Activated naive CD8-positive, alpha-beta T cell (primary cell): Measurements from ENCODE around the gene NCL.
A peak's percentile ranks its signal among the peaks of the same experiment; 100 is the strongest.
"Not testable (repeated sequence)": the region's sequence is repeated elsewhere in the genome, so short reads cannot be mapped to it uniquely, and the experiment has no call there.

Experiments used
- H3K27ac Mint-ChIP-seq: one replicate; pipeline ENCODE4 v1.8.0; 2021; ENCODE audit warnings: mixed read lengths
- H3K27me3 Mint-ChIP-seq: one replicate; pipeline ENCODE4 v1.8.0; 2021; ENCODE audit warnings: mixed read lengths
- H3K36me3 Mint-ChIP-seq: one replicate; pipeline ENCODE4 v1.8.0; 2021; ENCODE audit warnings: mixed read lengths
- H3K4me1 Mint-ChIP-seq: one replicate; pipeline ENCODE4 v1.8.0; 2021; ENCODE audit warnings: low read depth, mixed read lengths
- H3K4me3 Mint-ChIP-seq: one replicate; pipeline ENCODE4 v1.8.0; 2021; ENCODE audit warnings: mild to moderate bottlenecking, mixed read lengths
- H3K9me3 Mint-ChIP-seq: one replicate; pipeline ENCODE4 v1.8.0; 2021; ENCODE audit warnings: low read depth, mixed read lengths

NCL gene

DNA sequence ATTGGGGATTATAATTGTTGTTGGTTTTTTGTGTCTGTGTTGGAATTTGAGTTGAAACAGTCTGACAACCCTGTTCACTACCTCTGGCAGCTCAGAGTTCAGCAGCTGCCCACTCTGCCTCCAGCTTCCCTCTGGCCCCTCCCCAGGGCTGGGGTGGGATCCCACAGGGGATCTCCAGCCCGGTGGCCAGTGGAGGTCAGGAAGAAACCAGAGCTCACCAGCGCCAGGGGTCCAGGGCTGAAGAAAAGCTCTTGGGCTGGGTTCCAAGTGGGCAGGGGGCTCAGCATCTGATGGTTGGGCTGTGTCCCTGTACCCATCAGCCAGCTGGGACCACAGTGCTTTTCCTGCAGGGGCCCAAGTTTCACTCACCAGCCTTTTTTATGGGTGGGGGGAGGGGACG lies 16.5 kb upstream of the NCL start:
- H3K4me1 Mint-ChIP-seq = peaks cover 8% of the 10 kb centered on the region
- no peaks in the 10 kb centered on the region for H3K27me3 Mint-ChIP-seq

DNA sequence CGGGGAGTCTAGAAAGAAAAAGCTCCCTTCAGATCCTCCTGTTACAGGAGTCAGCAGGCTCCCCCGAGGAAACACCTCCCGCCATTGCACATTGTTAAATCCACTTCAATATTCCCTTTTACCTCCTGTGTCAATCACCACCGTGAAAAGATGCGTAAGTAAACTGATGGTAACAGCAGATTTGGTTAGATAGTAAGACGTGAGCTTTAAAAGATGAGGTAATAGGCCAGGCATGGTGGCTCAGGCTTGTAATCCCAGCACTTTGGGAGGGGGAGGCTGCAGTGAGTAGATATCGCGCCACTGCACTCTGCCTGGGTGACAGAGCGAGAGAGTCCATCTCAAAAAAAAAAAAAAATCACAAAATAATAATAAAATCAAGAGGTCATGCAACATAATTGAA lies 15.2 kb upstream of the NCL start:
- H3K27ac Mint-ChIP-seq = no peak overlapping the region
- H3K27me3 Mint-ChIP-seq = no peaks in the 10 kb centered on the region
- no peak overlapping the region for H3K4me3 Mint-ChIP-seq
- H3K9me3 Mint-ChIP-seq = no peaks in the 10 kb centered on the region
- no peaks in the 10 kb centered on the region for H3K36me3 Mint-ChIP-seq
- H3K4me1 Mint-ChIP-seq = peaks cover 8% of the 10 kb centered on the region

More for the DNA sequence above, 16.5 kb upstream of the NCL start:
- no peaks in the 10 kb centered on the region for H3K9me3 Mint-ChIP-seq
- no peaks in the 10 kb centered on the region for H3K36me3 Mint-ChIP-seq
- H3K4me3 Mint-ChIP-seq = no peak overlapping the region
- no peak overlapping the region for H3K27ac Mint-ChIP-seq

DNA sequence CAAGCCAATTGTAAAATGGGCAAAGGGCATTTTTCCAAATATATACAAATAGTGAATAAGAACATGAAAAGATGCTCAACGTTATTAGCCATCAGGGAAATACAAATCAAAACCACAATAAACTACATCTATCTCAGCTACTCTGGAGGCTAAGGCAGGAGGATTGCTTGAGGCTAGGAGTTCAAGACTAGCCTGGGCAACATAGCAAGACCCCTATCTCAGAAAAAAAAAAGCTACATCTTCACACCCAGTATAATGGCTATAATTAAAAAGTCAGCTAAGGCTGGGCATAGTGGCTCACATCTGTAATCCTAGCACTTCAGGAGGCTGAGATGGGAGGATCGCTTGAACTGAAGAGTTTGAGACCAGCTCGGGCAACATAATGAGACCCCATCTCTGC lies 12.6 kb upstream of the NCL start:
- no peak overlapping the region for H3K4me3 Mint-ChIP-seq
- H3K4me1 Mint-ChIP-seq = peaks cover 3% of the 10 kb centered on the region
- peaks cover 2% of the 10 kb centered on the region for H3K36me3 Mint-ChIP-seq
- no peaks in the 10 kb centered on the region for H3K27me3 Mint-ChIP-seq
- H3K9me3 Mint-ChIP-seq = no peaks in the 10 kb centered on the region
- H3K27ac Mint-ChIP-seq = no peak overlapping the region

DNA sequence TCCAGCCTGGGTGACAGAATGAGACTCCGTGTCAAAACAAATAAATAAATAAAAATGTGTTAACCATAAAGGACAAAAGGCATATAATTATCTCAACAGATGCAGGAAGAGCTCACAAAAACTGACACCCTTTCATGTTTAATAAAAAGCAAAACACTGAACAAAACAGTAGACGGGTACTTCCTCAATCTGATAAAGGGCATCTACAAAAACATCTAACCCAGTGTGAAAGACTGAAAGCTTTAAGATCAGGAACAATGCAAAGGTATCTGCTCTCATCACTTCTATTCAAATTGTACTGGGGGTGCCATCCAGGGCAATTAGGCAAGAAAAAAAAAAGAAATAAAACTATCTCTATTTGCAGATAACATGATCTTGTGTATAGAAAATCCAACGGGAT lies 11.7 kb upstream of the NCL start:
- Mint-ChIP-seq H3K36me3 (peaks cover 2% of the 10 kb centered on the region), H3K4me1 (no peaks in the 10 kb centered on the region), H3K27me3 (no peaks in the 10 kb centered on the region), H3K9me3 (no peaks in the 10 kb centered on the region), H3K27ac (no peak overlapping the region), H3K4me3 (no peak overlapping the region)

DNA sequence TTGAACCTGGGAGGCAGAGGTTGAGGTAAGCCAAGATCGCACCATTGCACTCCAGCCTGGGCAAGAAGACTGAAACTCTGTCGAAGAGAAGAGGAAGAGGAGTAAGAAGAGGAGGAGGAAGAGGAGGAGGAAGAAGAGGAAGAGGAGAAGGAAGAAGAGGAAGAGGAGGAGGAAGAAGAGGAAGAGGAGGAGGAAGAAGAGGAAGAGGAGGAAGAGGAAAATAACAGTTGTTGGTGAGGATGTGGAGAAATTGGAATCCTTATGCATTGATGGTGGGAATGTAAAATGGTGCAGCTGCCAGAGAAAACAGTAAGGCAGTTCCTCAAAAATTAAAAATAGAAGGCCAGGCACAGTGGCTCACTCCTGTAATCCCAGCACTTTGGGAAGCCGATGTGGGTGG lies 8.5 kb upstream of the NCL start:
- peaks cover 2% of the 10 kb centered on the region for H3K36me3 Mint-ChIP-seq
- H3K4me3 Mint-ChIP-seq = no peak overlapping the region
- H3K27ac Mint-ChIP-seq = no peak overlapping the region
- H3K9me3 Mint-ChIP-seq = no peaks in the 10 kb centered on the region
- no peaks in the 10 kb centered on the region for H3K4me1 Mint-ChIP-seq
- H3K27me3 Mint-ChIP-seq = no peaks in the 10 kb centered on the region

- H3K36me3 Mint-ChIP-seq = peaks cover 2% of the 10 kb centered on the region
- H3K4me3 Mint-ChIP-seq = no peak overlapping the region
- H3K4me1 Mint-ChIP-seq = peaks cover under 1% of the 10 kb centered on the region
- H3K27me3 Mint-ChIP-seq = no peaks in the 10 kb centered on the region
- H3K9me3 Mint-ChIP-seq = no peaks in the 10 kb centered on the region
- no peak overlapping the region for H3K27ac Mint-ChIP-seq
Measured at GRCh38 chr2:231470246-231470900, 6.1 kb upstream of the NCL start.

DNA sequence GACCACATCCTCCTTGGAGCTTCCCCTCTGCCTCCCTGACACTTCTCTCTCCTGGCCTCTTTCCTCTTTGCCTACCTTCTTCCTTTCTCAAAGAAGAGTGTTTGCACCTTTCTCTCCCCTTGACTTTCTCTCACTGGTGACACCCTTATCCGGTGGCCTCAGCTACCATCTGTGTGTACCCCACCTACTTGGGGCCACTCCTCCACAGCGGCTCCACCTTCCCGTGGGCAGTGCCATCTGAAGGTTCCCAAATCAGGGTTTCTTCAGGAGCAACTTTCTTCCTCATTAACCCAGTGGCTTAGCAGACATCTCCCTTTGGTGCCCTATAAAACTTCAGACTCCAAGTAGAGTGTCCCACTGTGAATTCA lies 5.3 kb upstream of the NCL start:
- peaks cover 3% of the 10 kb centered on the region for H3K4me1 Mint-ChIP-seq
- no peaks in the 10 kb centered on the region for H3K27me3 Mint-ChIP-seq
- H3K4me3 Mint-ChIP-seq = no peak overlapping the region
- peaks cover 2% of the 10 kb centered on the region for H3K36me3 Mint-ChIP-seq
- H3K27ac Mint-ChIP-seq = no peak overlapping the region
- H3K9me3 Mint-ChIP-seq = no peaks in the 10 kb centered on the region

- Mint-ChIP-seq H3K36me3 (peaks cover 7% of the 10 kb centered on the region), H3K27me3 (no peaks in the 10 kb centered on the region), H3K9me3 (no peaks in the 10 kb centered on the region), H3K4me3 (no peak overlapping the region), H3K27ac (no peak overlapping the region), H3K4me1 (peaks cover 9% of the 10 kb centered on the region)
Measured at GRCh38 chr2:231467613-231468530, 3.6 kb upstream of the NCL start.

GRCh38 chr2:231467016-231467545 lies 2.8 kb upstream of the NCL start:
- H3K4me1 Mint-ChIP-seq = peaks cover 14% of the 10 kb centered on the region
- H3K4me3 Mint-ChIP-seq = no peak overlapping the region
- H3K9me3 Mint-ChIP-seq = no peaks in the 10 kb centered on the region
- H3K27ac Mint-ChIP-seq = peak overlapping the region; percentile 61
- no peaks in the 10 kb centered on the region for H3K27me3 Mint-ChIP-seq
- H3K36me3 Mint-ChIP-seq = peaks cover 15% of the 10 kb centered on the region

DNA sequence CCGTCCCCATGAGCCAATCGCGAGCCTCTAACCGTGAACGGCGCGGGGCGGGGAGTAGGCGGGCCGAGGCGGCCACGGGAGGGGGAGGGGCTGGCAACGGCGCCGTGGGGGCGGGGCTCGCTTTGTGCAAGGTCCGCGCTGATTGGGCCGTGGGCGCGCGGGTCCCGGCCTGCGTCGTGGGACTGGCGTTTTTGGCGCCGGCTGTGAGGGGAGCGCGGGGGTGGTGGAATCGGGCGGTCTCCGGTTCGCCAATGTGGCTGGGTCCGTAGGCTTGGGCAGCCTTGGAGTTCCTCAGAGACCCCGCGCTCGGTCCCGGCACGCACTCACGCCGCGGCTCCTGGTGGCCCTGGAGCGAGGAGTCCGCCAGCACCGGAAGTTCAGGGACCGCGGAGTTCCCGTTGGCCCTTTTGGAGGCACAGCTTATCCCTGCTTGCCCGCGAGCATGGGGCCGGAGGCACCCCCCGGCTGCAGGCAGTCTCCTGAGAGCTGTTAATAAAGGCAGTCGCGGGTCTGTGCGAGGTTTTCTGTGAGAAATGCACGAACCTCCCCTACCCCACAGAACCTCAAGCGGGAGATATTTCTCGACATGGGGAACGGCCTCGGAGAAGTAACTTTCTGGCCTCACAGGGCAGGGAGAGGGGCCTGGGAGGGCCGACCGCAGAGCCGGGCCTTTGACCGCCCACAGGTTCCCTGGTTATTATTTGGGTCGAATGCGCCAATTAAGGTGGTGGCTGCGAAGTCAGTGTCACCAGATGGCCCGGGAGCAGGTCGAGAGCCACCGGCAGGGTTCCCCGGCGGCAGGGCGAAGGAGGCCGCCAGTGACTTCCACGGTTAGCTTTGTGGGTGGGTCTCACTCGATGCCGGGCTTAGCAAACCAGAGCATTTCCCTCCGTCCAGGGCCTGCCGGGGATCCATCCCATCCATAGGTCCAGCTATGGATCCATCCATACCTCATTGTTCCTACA lies 574 bp upstream of the NCL start:
- Mint-ChIP-seq H3K4me1 (peaks cover 34% of the 10 kb centered on the region), H3K27me3 (no peaks in the 10 kb centered on the region), H3K4me3 (peak overlapping the region; percentile 99), H3K36me3 (peaks cover 30% of the 10 kb centered on the region), H3K9me3 (no peaks in the 10 kb centered on the region), H3K27ac (peak overlapping the region; percentile 97)

- Mint-ChIP-seq H3K27me3 (no peaks in the 10 kb centered on the region), H3K27ac (peak overlapping the region; percentile 97), H3K4me3 (peak overlapping the region; percentile 99), H3K4me1 (peaks cover 49% of the 10 kb centered on the region), H3K9me3 (no peaks in the 10 kb centered on the region), H3K36me3 (peaks cover 39% of the 10 kb centered on the region)
Measured at GRCh38 chr2:231462729-231463465, 1.4 kb downstream of the NCL start.

DNA sequence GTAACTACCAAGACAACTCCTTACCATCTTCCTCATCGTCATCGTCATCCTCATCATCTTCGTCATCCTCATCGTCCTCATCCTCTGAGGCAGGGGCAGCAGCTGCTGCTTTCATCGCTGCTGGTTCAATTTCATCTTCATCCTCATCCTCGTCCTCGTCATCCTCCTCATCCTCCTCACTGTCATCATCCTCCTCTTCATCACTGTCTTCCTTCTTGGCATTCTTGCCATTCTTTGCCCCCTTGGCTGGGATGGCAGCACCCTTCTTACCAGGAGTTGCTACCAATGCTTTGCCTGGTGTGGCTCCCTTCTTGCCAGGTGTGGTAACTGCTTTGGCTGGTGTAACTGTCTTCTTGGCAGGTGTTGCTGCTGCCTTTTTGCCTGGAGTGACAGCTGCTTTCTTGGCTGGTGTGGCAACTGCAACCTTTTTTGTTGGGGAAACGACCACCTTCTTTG lies 2.7 kb downstream of the NCL start:
- H3K4me1 Mint-ChIP-seq = peaks cover 61% of the 10 kb centered on the region
- H3K9me3 Mint-ChIP-seq = no peaks in the 10 kb centered on the region
- no peaks in the 10 kb centered on the region for H3K27me3 Mint-ChIP-seq
- H3K4me3 Mint-ChIP-seq = peak overlapping the region; percentile 99
- peaks cover 43% of the 10 kb centered on the region for H3K36me3 Mint-ChIP-seq
- peak overlapping the region; percentile 97 for H3K27ac Mint-ChIP-seq

- Mint-ChIP-seq H3K4me1 (peaks cover 61% of the 10 kb centered on the region), H3K4me3 (peak overlapping the region; percentile 99), H3K27ac (peak overlapping the region; percentile 71), H3K36me3 (peaks cover 43% of the 10 kb centered on the region)
- H3K27me3 Mint-ChIP-seq, H3K9me3 Mint-ChIP-seq: not testable (repeated sequence)
Measured at GRCh38 chr2:231460841-231461240, 3.4 kb downstream of the NCL start.
